MCF 10A (cell line): ENCODE results near the gene VAX1. TPM values are rescaled to one million over a fixed set of nuclear protein-coding genes. Genes with fewer than 3 reads are reported as not detected.
"Not testable (repeated sequence)": the region's sequence is repeated elsewhere in the genome, so short reads cannot be mapped to it uniquely, and the experiment has no call there.

Experiments used
- BruUV-seq: library from RNA; stranded (reverse); fragments of 400-500 nt; replicated peaks from 2 replicates; lab custom pipeline; 2021; lab: Mats Ljungman, UMichigan
- CTCF ChIA-PET: fragments of 300-600 bp; sonication (Branson Sonifier 250); formaldehyde crosslinking; extraction: SDS; loops from one replicate; lab custom pipeline; 2021; ENCODE audit warnings: antibody characterized with exemption, inconsistent platforms; lab: Yijun Ruan, JAX
- POLR2A ChIA-PET: fragments of 300-600, 350-650 bp; sonication (Branson Sonifier 250); formaldehyde crosslinking; extraction: SDS; loops from one replicate; lab custom pipeline; 2020; ENCODE audit warnings: antibody characterized with exemption, inconsistent platforms; lab: Yijun Ruan, JAX
- DNase-seq: peaks from one replicate; pipeline ENCODE4 v3.0.0-alpha.2; 2018; ENCODE audit not compliant: unreplicated experiment
- H3K27ac Mint-ChIP-seq: one replicate; pipeline ENCODE4 v1.8.0; 2022; ENCODE audit warnings: mild to moderate bottlenecking, low read depth, mixed read lengths; ENCODE audit not compliant: unreplicated experiment
- H3K27me3 Mint-ChIP-seq: one replicate; pipeline ENCODE4 v1.8.0; 2022; ENCODE audit warnings: mixed read lengths; ENCODE audit not compliant: insufficient read depth, unreplicated experiment
- H3K36me3 Mint-ChIP-seq: one replicate; pipeline ENCODE4 v1.8.0; 2022; ENCODE audit warnings: mild to moderate bottlenecking, moderate library complexity, mixed read lengths; ENCODE audit not compliant: insufficient read depth, unreplicated experiment
- H3K4me1 Mint-ChIP-seq: one replicate; pipeline ENCODE4 v1.8.0; 2022; ENCODE audit warnings: mixed read lengths; ENCODE audit not compliant: insufficient read depth, unreplicated experiment
- H3K4me3 Mint-ChIP-seq: one replicate; pipeline ENCODE4 v1.8.0; 2022; ENCODE audit warnings: mild to moderate bottlenecking, moderate library complexity, mixed read lengths; ENCODE audit not compliant: unreplicated experiment
- H3K9me3 Mint-ChIP-seq: one replicate; pipeline ENCODE4 v1.8.0; 2022; ENCODE audit warnings: mixed read lengths; ENCODE audit not compliant: unreplicated experiment
- CTCF ChIP-seq: fragments of 200-600 bp; IDR thresholded peaks from one replicate; pipeline ENCODE4 v1.8.0; 2022; ENCODE audit warnings: antibody characterized with exemption, mild to moderate bottlenecking; ENCODE audit not compliant: unreplicated experiment
- intact Hi-C: fragments of 100-400 bp; cut with micrococcal nuclease; formaldehyde crosslinking; loops from 2 replicates; pipeline ENCODE4 v1.14.1; 2022
- total RNA-seq: library from RNA; stranded (reverse); gene quantifications from 2 replicates; pipeline ENCODE4 v1.2.3, GENCODE V29; 2022

Gene VAX1
- total RNA-seq, 1 experiment from 2014 or later = not detected

GRCh38 chr10:117131376-117132327 is 6.4 kb downstream of the VAX1 start:
- Mint-ChIP-seq H3K36me3 (no peaks in the 10 kb centered on the region), H3K9me3 (no peaks in the 10 kb centered on the region), H3K27me3 (peaks cover 36% of the 10 kb centered on the region), H3K4me3 (no peak overlapping the region), H3K4me1 (no peaks in the 10 kb centered on the region), H3K27ac (no peak overlapping the region)
- no TSS peak for BruUV-seq
- no peak for DNase-seq
- no peak for TF ChIP-seq CTCF
- CTCF ChIA-PET = interaction anchor here (0.7 kb wide), 1 partner anchor 110 kb away, joined by 3 read pairs; no protein-coding TSS in a partner anchor
- intact Hi-C loops = no loop called here
- POLR2A ChIA-PET = no interaction called here

GRCh38 chr10:117130862-117131375 is 7.2 kb downstream of the VAX1 start:
- H3K9me3 Mint-ChIP-seq = no peaks in the 10 kb centered on the region
- CTCF ChIA-PET = no interaction called here
- no peak for TF ChIP-seq CTCF
- POLR2A ChIA-PET = no interaction called here
- peaks cover 36% of the 10 kb centered on the region for H3K27me3 Mint-ChIP-seq
- no peak overlapping the region for H3K27ac Mint-ChIP-seq
- H3K4me1 Mint-ChIP-seq = no peaks in the 10 kb centered on the region
- BruUV-seq = no TSS peak
- DNase-seq = no peak
- intact Hi-C loops = no loop called here
- no peak overlapping the region for H3K4me3 Mint-ChIP-seq
- H3K36me3 Mint-ChIP-seq = no peaks in the 10 kb centered on the region

GRCh38 chr10:117130346-117130745 is 7.7 kb downstream of the VAX1 start:
- no peak for DNase-seq
- Mint-ChIP-seq H3K4me1 (no peaks in the 10 kb centered on the region), H3K9me3 (no peaks in the 10 kb centered on the region), H3K36me3 (no peaks in the 10 kb centered on the region), H3K27ac (no peak overlapping the region), H3K27me3 (peaks cover 36% of the 10 kb centered on the region), H3K4me3 (no peak overlapping the region)
- intact Hi-C loops = no loop called here
- no TSS peak for BruUV-seq
- ChIA-PET POLR2A (no interaction called here), CTCF (interaction anchor here (1.1 kb wide), 1 partner anchor 14 kb away, joined by 5 read pairs; no protein-coding TSS in a partner anchor)
- TF ChIP-seq CTCF = no peak

- CTCF ChIA-PET, intact Hi-C loops, H3K4me1 Mint-ChIP-seq: not testable (repeated sequence)
These were observed 11.4 kb downstream of the VAX1 start for GRCh38 chr10:117126645-117127044.

More at GRCh38 chr10:117126645-117127044, 11.4 kb downstream of the VAX1 start:
- peaks cover 29% of the 10 kb centered on the region for H3K27me3 Mint-ChIP-seq
- BruUV-seq, H3K4me3 Mint-ChIP-seq, DNase-seq, POLR2A ChIA-PET, H3K27ac Mint-ChIP-seq, H3K36me3 Mint-ChIP-seq, H3K9me3 Mint-ChIP-seq: not testable (repeated sequence)
